OCI-LY7 (cell line): Measurements from ENCODE around the gene PHF20. TPM values are rescaled to one million over a fixed set of nuclear protein-coding genes. Genes with fewer than 3 reads are reported as not detected.

Experiments
- BruUV-seq: library from RNA; stranded (reverse); fragments of 400-500 nt; replicated peaks from 2 replicates; lab custom pipeline; 2021; lab: Mats Ljungman, UMichigan
- CTCF ChIA-PET: fragments of 300-600 bp; sonication (Branson Sonifier 250); formaldehyde crosslinking; loops from one replicate; lab custom pipeline; 2022; ENCODE audit warnings: antibody characterized with exemption; ENCODE audit not compliant: unreplicated experiment; lab: Charles Lee
- POLR2A ChIA-PET: fragments of 300-600 bp; sonication (Branson Sonifier 250); formaldehyde crosslinking; loops from one replicate; lab custom pipeline; 2022; ENCODE audit warnings: antibody characterized with exemption; lab: Charles Lee
- DNase-seq: peaks from one replicate; pipeline ENCODE4 v3.0.0-alpha.2; 2015; ENCODE audit warnings: low spot score
- H2AFZ ChIP-seq: fragments of 200-600 bp; sonication (generic), shearing (Covaris generic); 2 replicates; pipeline ENCODE4 v1.6.1; 2014; ENCODE audit warnings: mild to moderate bottlenecking, antibody characterized with exemption, low read length, moderate library complexity
- H3K27ac ChIP-seq: fragments of 200-600 bp; sonication (generic); 2 replicates; pipeline ENCODE4 v1.5.1; 2014; ENCODE audit warnings: mixed run types, low read depth, mild to moderate bottlenecking, moderate library complexity, low read length, inconsistent platforms; ENCODE audit not compliant: poor library complexity, severe bottlenecking
- H3K36me3 ChIP-seq: fragments of 200-600 bp; sonication (generic); 2 replicates; pipeline ENCODE4 v1.6.1; 2014; ENCODE audit warnings: mild to moderate bottlenecking, antibody characterized with exemption, low read length, moderate library complexity, mixed read lengths; ENCODE audit not compliant: insufficient read depth
- H3K4me1 ChIP-seq: fragments of 200-600 bp; sonication (generic); 2 replicates; pipeline ENCODE4 v1.5.1; 2014; ENCODE audit warnings: mild to moderate bottlenecking, low read length; ENCODE audit not compliant: insufficient read depth, poor library complexity, severe bottlenecking
- H3K4me2 ChIP-seq: fragments of 200-600 bp; sonication (generic); 2 replicates; pipeline ENCODE4 v1.6.1; 2014; ENCODE audit warnings: mild to moderate bottlenecking, low read length
- H3K4me3 ChIP-seq: fragments of 200-600 bp; sonication (generic); 2 replicates; pipeline ENCODE4 v1.5.1; 2014; ENCODE audit warnings: mild to moderate bottlenecking, low read depth, low read length; ENCODE audit not compliant: poor library complexity, severe bottlenecking
- H3K79me2 ChIP-seq: fragments of 200-600 bp; sonication (generic); 2 replicates; pipeline ENCODE4 v1.6.1; 2016; ENCODE audit warnings: low read depth, mild to moderate bottlenecking, low read length, moderate library complexity, mixed read lengths; ENCODE audit not compliant: insufficient read depth
- H3K9me2 ChIP-seq: fragments of 200-600 bp; sonication (generic); 2 replicates; pipeline ENCODE4 v1.6.1; 2016; ENCODE audit warnings: mild to moderate bottlenecking, low read length, mixed read lengths; ENCODE audit not compliant: insufficient read depth
- H3K9me3 ChIP-seq: fragments of 200-600 bp; sonication (generic); 2 replicates; pipeline ENCODE4 v1.6.1; 2014; ENCODE audit warnings: mild to moderate bottlenecking, mixed run types, low read length, mixed read lengths
- H4K20me1 ChIP-seq: fragments of 200-600 bp; sonication (generic); 2 replicates; pipeline ENCODE4 v1.6.1; 2014; ENCODE audit warnings: mild to moderate bottlenecking, antibody characterized with exemption, low read length, moderate library complexity, mixed read lengths; ENCODE audit not compliant: insufficient read depth
- EZH2phosphoT487 ChIP-seq: fragments of 200-600 bp; sonication (generic); IDR thresholded peaks from 2 replicates; pipeline ENCODE4 v1.6.1; 2018; ENCODE audit warnings: low read depth, borderline replicate concordance, mild to moderate bottlenecking, mixed run types, antibody characterized with exemption, low read length, moderate library complexity, mixed read lengths
- intact Hi-C: fragments of 100-400 bp; cut with micrococcal nuclease; formaldehyde crosslinking; loops from one replicate; pipeline ENCODE4 v1.10.0; 2022; ENCODE audit not compliant: unreplicated experiment
- total RNA-seq, 2 experiments: library from RNA; depleted of rRNA in 1 of 2; stranded (reverse); fragments of >200 nt in 1 of 2; shearing (Covaris generic) in 1 of 2; gene quantifications; 2 replicates each; pipeline ENCODE4 v1.2.3, GENCODE V29; 2014 to 2022
- TF ChIP-seq, protein P1 (sequence below): fragments of 200-600 bp; sonication (generic); conservative IDR thresholded peaks from 2 replicates; pipeline ENCODE4 v1.5.1; 2014; ENCODE audit warnings: mild to moderate bottlenecking, antibody characterized with exemption, low read length, moderate library complexity, mixed read lengths

Gene PHF20
- total RNA-seq, 2 experiments from 2014 or later, result 37.9 to 47.8 TPM

DNA sequence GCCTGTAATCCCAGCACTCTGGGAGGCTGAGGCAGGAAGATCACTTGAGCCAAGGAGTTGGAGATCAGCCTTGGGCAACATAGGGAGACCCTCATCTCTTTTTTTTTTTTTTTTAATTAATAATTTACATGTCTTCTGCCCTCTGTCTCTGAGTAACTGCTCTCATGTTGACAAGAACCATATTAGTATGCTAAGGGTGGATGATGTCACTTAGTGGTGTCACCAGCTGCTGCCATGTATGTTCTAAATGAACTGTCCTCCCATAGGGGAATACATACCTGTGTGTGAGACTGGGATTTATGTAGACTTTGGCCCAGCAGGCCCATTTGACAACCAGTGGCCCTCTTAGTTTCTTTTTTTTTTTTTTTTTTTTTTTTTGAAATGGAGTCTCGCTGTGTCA lies 116.8 kb downstream of the PHF20 start:
- Histone ChIP-seq H3K4me2 (no peak overlapping the region), H3K9me2 (no peaks in the 10 kb centered on the region), H3K9me3 (no peaks in the 10 kb centered on the region), H3K36me3 (0 out of 2 replicates have a peak, but pooled peaks cover 3% of the 10 kb centered on the region), H3K4me1 (no peaks in the 10 kb centered on the region), H3K27ac (no peak overlapping the region), H3K4me3 (no peak overlapping the region), H2AFZ (no peak overlapping the region), H3K79me2 (no peaks in the 10 kb centered on the region), H4K20me1 (no peaks in the 10 kb centered on the region)
- TF ChIP-seq, protein P1, sequence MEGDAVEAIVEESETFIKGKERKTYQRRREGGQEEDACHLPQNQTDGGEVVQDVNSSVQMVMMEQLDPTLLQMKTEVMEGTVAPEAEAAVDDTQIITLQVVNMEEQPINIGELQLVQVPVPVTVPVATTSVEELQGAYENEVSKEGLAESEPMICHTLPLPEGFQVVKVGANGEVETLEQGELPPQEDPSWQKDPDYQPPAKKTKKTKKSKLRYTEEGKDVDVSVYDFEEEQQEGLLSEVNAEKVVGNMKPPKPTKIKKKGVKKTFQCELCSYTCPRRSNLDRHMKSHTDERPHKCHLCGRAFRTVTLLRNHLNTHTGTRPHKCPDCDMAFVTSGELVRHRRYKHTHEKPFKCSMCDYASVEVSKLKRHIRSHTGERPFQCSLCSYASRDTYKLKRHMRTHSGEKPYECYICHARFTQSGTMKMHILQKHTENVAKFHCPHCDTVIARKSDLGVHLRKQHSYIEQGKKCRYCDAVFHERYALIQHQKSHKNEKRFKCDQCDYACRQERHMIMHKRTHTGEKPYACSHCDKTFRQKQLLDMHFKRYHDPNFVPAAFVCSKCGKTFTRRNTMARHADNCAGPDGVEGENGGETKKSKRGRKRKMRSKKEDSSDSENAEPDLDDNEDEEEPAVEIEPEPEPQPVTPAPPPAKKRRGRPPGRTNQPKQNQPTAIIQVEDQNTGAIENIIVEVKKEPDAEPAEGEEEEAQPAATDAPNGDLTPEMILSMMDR, result no peak
- no peak for TF ChIP-seq EZH2phosphoT487
- ChIA-PET POLR2A (interaction anchor here (0.6 to 0.7 kb wide), 2 partner anchors 346 to 348 kb away, joined by 3 to 4 read pairs; no protein-coding TSS in a partner anchor), CTCF (no interaction called here)
- no peak for DNase-seq
- BruUV-seq, result no TSS peak
- intact Hi-C loops, result no loop called here

DNA sequence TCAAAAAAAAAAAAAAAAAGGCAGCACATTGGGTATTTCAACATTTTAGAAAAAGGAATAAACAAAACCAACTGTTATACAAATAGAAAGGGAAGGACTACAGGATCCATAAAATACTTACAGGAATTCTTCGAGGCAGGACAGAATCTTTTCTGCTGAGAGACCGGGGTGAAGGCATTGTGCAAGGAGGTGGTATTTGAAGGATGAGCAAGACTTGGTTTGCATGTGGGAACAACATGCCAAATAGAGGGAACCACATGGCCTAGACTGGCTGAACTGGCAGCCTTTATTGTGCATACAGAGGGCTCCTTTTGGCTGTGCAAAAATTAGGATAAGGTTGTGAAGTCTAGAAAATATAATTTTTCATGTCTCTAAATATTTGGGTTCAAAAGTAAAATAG lies 119.6 kb downstream of the PHF20 start:
- DNase-seq, result no peak
- POLR2A ChIA-PET, result interaction anchor here (0.7 kb wide), 1 partner anchor 19 kb away, joined by 3 read pairs; no protein-coding TSS in a partner anchor
- intact Hi-C loops, result no loop called here
- Histone ChIP-seq H3K79me2 (no peaks in the 10 kb centered on the region), H3K4me2 (no peak overlapping the region), H3K4me1 (no peaks in the 10 kb centered on the region), H2AFZ (no peak overlapping the region), H3K27ac (no peak overlapping the region), H3K9me3 (no peaks in the 10 kb centered on the region), H3K9me2 (no peaks in the 10 kb centered on the region), H3K4me3 (no peak overlapping the region), H3K36me3 (0 out of 2 replicates have a peak, but pooled peaks cover 3% of the 10 kb centered on the region), H4K20me1 (no peaks in the 10 kb centered on the region)
- BruUV-seq, result no TSS peak
- TF ChIP-seq, protein P1, result no peak
- no peak for TF ChIP-seq EZH2phosphoT487
- CTCF ChIA-PET, result no interaction called here

DNA sequence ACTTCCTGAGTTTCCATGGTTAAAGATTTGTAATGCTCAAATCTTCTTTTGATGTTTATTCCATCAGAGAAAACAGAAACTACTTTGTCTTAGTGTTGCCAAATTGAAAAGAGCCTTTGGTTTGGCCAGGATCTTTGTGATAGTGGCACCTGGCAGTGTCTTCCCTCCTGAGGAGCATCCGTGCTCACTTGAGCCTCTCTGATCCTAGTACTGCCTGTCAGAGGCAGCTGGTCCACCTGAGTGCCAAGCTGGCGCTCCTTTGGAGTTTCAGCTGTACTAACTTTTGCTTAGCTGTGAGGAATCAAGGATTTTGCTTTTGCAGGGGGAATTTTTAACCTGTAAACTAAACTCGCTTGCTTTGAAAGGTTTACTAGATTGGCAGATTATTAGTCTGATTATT lies 121.1 kb downstream of the PHF20 start:
- no peak for TF ChIP-seq EZH2phosphoT487
- TF ChIP-seq, protein P1, result no peak
- Histone ChIP-seq H3K79me2 (no peaks in the 10 kb centered on the region), H3K4me3 (no peak overlapping the region), H3K27ac (no peak overlapping the region), H3K4me2 (no peak overlapping the region), H3K36me3 (no peaks in the 10 kb centered on the region), H3K9me2 (no peaks in the 10 kb centered on the region), H4K20me1 (no peaks in the 10 kb centered on the region), H3K4me1 (no peaks in the 10 kb centered on the region), H3K9me3 (no peaks in the 10 kb centered on the region), H2AFZ (no peak overlapping the region)
- intact Hi-C loops, result no loop called here
- no peak for DNase-seq
- ChIA-PET CTCF (no interaction called here), POLR2A (interaction anchor here (1.1 kb wide), 1 partner anchor 24 kb away, joined by 3 read pairs; no protein-coding TSS in a partner anchor)
- no TSS peak for BruUV-seq
